H1 (cell line): Measurements from ENCODE around the gene OR5B21. TPM values are rescaled to one million over a fixed set of nuclear protein-coding genes. Genes with fewer than 3 reads are reported as not detected.

Experiments used
- BACH1 ChIP-seq: IDR thresholded peaks from 2 replicates; pipeline ENCODE4 v1.6.1; 2012; ENCODE audit warnings: low read length, improper control_type of control experiment
- SP1 ChIP-seq: IDR thresholded peaks from 2 replicates; pipeline ENCODE4 v1.6.1; 2011; ENCODE audit warnings: low read depth, low read length
- TCF12 ChIP-seq: IDR thresholded peaks from 2 replicates; pipeline ENCODE4 v1.6.1; 2011; ENCODE audit warnings: low read depth, mild to moderate bottlenecking, low read length
- polyA plus RNA-seq, 7 experiments: library from polyadenylated mRNA; depleted of rRNA in 3 of 7; stranded (reverse) in 5 of 7; unstranded in 2 of 7; fragments of >200 nt in 5 of 7; fragments of 200-250 nt in 2 of 7; gene quantifications; 1 replicate in 5 of 7; 2 replicates in 1 of 7; 4 replicates in 1 of 7; pipeline versions ENCODE4 v1.2.1 to v1.2.3, GENCODE V29; 2011 to 2013; ENCODE audit warnings: missing spikeins in 2 of 7, mixed read lengths in 2 of 7
- total RNA-seq: library from RNA; stranded (reverse); fragmentation: NEBNext Ultra II Directional; extraction: Animal tissue kit (Norgen Biotek cat#: 25700); gene quantifications from 2 replicates; pipeline ENCODE4 v1.2.1, GENCODE V29; 2021
- TF ChIP-seq, protein P1 (sequence below): IDR thresholded peaks from 2 replicates; pipeline ENCODE4 v1.6.1; 2011; ENCODE audit warnings: low read depth, mild to moderate bottlenecking, low read length; ENCODE audit not compliant: insufficient read depth

OR5B21 gene
- total and polyA plus RNA-seq, 2 of the 8 experiments (the other 6 are each of a cell fraction or from before 2014, with no cell fraction given) = not detected

DNA sequence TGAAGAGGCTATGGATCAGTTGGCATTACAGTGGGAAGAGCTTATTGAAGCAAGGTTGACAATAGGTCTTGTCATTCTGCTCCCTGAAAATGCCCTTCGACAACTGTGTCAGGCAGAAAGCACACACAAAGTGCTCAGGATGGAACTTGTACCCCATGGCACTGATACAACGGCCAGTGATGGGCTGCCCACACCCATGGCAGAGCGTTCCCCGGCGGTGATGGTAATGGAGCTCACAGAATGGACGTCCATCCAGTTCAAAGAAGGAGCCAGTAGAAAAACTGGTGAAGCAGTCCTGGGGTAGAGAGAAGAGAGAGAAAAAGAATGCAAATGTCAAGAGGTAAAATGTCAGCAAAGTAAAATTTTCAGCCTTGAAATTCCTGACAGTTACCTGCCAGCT lies 19.5 kb upstream of the OR5B21 start (continued):
- TF ChIP-seq, protein P1, sequence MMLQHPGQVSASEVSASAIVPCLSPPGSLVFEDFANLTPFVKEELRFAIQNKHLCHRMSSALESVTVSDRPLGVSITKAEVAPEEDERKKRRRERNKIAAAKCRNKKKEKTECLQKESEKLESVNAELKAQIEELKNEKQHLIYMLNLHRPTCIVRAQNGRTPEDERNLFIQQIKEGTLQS = no peak
- TF ChIP-seq BACH1 (no peak), TCF12 (no peak), SP1 (no peak)
